Sigmoid colon (tissue), 4 donors: ENCODE results near the gene STK11.

Source experiments
- POLR2A ChIP-seq, 2 donors: fragments of 450-650 bp; IDR thresholded peaks; one replicate each; pipeline ENCODE4 v1.6.1; 2016; ENCODE audit warnings: antibody characterized with exemption in 2 of 2, mild to moderate bottlenecking in 2 of 2, moderate library complexity in 2 of 2
- POLR2AphosphoS5 ChIP-seq, 4 donors: sonication (generic); formaldehyde crosslinking; IDR thresholded peaks; one replicate each; pipeline ENCODE4 v1.6.1; 2017; ENCODE audit warnings: antibody characterized with exemption in 4 of 4
- TF ChIP-seq, protein P1 (sequence below), 4 experiments: fragments of 450-650 bp in 3 of 4; fragments of 200-600 bp in 1 of 4; IDR thresholded peaks; one replicate each; pipeline ENCODE4 v1.5.1; 2016 to 2019; ENCODE audit warnings: antibody characterized with exemption in 4 of 4, mild to moderate bottlenecking in 3 of 4, moderate library complexity in 2 of 4

GRCh38 chr19:1274081-1274851, 68.7 kb downstream of the STK11 start:
- TF ChIP-seq, protein P1, sequence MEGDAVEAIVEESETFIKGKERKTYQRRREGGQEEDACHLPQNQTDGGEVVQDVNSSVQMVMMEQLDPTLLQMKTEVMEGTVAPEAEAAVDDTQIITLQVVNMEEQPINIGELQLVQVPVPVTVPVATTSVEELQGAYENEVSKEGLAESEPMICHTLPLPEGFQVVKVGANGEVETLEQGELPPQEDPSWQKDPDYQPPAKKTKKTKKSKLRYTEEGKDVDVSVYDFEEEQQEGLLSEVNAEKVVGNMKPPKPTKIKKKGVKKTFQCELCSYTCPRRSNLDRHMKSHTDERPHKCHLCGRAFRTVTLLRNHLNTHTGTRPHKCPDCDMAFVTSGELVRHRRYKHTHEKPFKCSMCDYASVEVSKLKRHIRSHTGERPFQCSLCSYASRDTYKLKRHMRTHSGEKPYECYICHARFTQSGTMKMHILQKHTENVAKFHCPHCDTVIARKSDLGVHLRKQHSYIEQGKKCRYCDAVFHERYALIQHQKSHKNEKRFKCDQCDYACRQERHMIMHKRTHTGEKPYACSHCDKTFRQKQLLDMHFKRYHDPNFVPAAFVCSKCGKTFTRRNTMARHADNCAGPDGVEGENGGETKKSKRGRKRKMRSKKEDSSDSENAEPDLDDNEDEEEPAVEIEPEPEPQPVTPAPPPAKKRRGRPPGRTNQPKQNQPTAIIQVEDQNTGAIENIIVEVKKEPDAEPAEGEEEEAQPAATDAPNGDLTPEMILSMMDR (IDR thresholded peaks at IDR 0.05), result no peak
- TF ChIP-seq POLR2A (IDR thresholded peaks at IDR 0.05), result no peak
- TF ChIP-seq POLR2AphosphoS5 (IDR thresholded peaks at IDR 0.05), result no peak
